ENCODE results near the gene DAW1.
"Not testable (repeated sequence)": the region's sequence is repeated elsewhere in the genome, so short reads cannot be mapped to it uniquely, and the experiment has no call there.

DAW1 gene

DNA sequence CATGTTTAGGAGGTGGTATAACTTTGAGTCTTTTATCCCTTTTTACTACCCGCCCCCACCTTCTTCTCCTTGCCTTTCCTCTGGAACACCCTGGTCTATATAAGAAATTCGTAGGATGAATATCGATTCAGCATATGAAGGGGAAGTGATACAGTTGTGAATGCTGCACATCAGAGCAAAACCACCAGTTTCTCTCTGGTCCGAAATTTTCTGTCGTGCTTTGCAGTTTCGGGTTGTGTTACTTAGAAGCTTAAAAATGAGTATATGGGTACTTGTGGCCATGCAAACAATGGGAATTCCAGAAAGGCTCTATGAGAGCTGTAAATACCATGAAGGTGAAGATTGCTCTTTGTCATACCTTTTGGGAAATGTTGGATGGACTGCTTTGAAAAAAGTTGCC is 60.6 kb downstream of the DAW1 start:
- no peak for DNase-seq

DNA sequence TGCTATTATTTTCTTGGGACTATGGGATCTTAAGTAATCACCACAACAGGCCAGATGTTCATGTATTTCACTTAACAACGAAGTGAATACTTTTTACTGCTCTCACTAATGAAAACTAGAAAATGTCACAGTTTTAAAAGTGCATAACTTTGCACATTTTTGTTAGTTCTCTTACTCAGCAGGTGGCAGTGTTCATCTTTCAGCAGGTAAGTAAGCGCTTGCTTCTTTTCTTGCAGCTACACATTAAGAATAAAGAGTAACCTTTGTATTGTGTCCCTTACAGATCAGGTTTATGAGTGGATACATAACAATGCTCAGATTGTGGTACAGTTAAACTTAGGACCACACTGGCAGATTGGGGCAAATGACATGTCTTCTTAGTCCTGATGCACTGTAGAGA is 61.0 kb downstream of the DAW1 start:
- no peak for DNase-seq

DNA sequence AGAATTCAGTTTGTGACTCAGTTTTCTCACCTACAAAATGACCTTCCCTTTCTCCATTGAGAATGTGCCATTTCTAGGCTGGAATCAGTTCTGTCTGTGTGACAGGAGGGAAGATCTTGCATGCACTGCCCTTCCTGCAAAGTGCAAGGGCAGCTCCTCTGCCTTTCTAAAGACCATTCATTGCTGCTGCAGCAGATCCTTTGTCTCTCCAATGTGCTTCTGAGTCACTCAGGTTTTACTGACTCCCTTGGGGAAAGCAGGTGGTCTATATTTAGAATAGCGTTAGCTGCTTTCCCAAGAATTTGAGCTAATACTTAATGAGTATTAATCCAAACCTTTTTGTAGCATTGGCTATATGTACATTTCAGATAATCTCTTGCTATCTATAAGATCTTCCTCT is 62.5 kb downstream of the DAW1 start:
- DNase-seq: no peak

- DNase-seq: not testable (repeated sequence)
Measured at GRCh38 chr2:227936249-227936648, 64.8 kb downstream of the DAW1 start.

DNA sequence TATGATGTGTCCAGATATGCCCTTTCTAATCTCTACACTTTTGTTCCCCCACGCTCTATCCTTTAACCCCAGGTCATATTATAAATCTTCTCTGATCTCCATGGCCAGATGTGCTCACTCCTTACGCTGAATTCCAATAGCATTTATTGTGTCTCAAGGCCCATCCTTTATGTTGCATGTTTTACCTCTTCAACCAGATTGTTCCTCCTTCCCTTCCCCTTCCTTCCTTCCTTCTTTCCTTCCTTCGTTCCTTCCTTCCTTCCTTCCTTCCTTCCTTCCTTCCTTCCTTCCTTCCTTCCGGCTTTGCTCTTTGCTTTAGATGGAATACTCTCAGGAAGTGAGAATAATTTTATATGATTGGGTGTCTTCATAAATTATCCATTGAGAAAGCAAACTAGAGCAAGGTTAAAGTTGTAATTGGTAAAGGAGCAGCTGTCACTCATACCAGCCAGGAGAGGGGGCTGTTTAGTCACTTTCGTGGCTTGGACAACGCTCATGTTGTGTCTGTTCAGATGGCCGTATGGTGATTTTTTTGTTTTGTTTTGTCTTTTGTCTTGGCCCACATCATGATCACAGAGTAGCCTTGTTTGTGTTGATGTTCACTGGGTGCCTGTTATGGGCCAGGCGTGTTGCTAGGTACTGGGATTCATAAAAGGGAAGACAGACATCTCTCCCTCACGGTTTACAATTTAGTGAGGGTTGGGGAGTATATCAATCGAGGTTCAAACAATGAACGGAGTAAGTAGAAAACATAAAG is 68.0 kb downstream of the DAW1 start:
- peak; percentile 67 for DNase-seq

GRCh38 chr2:227942021-227942420 is 70.6 kb downstream of the DAW1 start:
- no peak for DNase-seq

- no peak for DNase-seq
Measured at GRCh38 chr2:227942965-227943364, 71.5 kb downstream of the DAW1 start.

DNA sequence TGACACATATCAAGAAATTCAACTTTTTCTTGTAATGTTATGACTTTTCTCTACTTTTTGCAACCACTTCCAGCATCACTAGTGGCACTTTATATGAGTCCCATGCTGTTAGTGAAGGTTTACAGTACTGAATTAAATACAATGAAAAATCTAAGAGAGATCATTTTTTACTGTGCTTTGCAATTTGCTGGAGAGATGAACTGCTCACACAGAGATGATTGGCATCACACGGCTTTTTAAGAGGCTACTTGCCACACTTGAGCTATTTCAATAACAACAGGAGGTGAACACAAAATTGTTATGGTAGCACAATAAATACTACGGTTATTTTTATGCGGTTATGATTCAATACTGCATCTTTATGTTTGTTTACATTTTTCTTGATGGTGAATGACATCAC is 88.9 kb downstream of the DAW1 start:
- DNase-seq: no peak

GRCh38 chr2:227971619-227972230 is 100.3 kb downstream of the DAW1 start:
- no peak for DNase-seq

DNA sequence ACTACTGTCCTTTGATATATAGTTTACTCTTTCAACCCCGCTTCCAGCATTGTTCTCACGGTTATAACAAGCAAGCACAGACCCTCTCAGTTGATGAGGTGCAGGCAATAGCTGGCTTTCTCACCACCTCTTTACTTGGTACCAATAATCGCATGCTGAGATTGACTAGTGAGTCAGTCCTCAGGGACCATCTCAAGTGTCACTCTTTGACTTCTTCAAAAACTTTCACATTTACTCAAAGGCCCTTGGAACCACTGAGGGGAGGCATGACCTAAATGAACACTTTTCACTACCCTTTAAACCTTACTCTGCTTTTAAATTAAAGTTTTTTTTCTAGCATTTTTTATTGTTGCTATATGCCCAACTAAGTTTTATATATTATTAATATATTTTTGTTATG is 101.8 kb downstream of the DAW1 start:
- no peak for DNase-seq
